Measurements from ENCODE around the gene PRG3.

Gene PRG3

GRCh38 chr11:57336111-57336666 lies 44.8 kb downstream of the PRG3 start:
- no peak for DNase-seq

- peak; percentile 93 for DNase-seq
These were observed 45.4 kb downstream of the PRG3 start, which contains the start of gene SSRP1 for GRCh38 chr11:57335343-57336110. SSRP1 (minus strand) TSS chr11:57335892; CDS start chr11:57335121, 771 bp downstream.

GRCh38 chr11:57335023-57335342 lies 46.0 kb downstream of the PRG3 start:
- no peak for DNase-seq

GRCh38 chr11:57332694-57333440 lies 48.1 kb downstream of the PRG3 start:
- DNase-seq = no peak

GRCh38 chr11:57331720-57332119 lies 49.2 kb downstream of the PRG3 start:
- DNase-seq = no peak

GRCh38 chr11:57330029-57330428 lies 50.9 kb downstream of the PRG3 start:
- no peak for DNase-seq

- DNase-seq = no peak
These were observed 53.2 kb downstream of the PRG3 start for GRCh38 chr11:57327721-57328120.

All from activated CD8-positive, alpha-beta memory T cell treated with anti-CD3 and anti-CD28 coated beads for 24 hours (primary cell).